Neuronal stem cell (in vitro differentiated cells): Measurements from ENCODE around the gene PPP6R3.

Experiments used
- DNase-seq: peaks from one replicate; pipeline ENCODE4 v3.0.0-alpha.2; 2013; ENCODE audit warnings: low spot score
- H2AFZ ChIP-seq: one replicate; pipeline ENCODE4 v1.6.1; 2013; ENCODE audit warnings: mild to moderate bottlenecking, low read length, inconsistent platforms
- H2AK5ac ChIP-seq: 2 replicates; pipeline ENCODE4 v1.6.1; 2013; ENCODE audit warnings: low read depth, mild to moderate bottlenecking, inconsistent platforms, low read length, moderate library complexity, mixed read lengths
- H2BK120ac ChIP-seq: 2 replicates; pipeline ENCODE4 v1.6.1; 2013; ENCODE audit warnings: low read depth, mild to moderate bottlenecking, inconsistent platforms, low read length, moderate library complexity, mixed read lengths
- H2BK12ac ChIP-seq: one replicate; pipeline ENCODE4 v1.6.1; 2013; ENCODE audit warnings: low read length, inconsistent platforms
- H2BK15ac ChIP-seq: 2 replicates; pipeline ENCODE4 v1.6.1; 2013; ENCODE audit warnings: mild to moderate bottlenecking, low read length, inconsistent platforms, mixed read lengths
- H2BK5ac ChIP-seq: one replicate; pipeline ENCODE4 v1.6.1; 2013; ENCODE audit warnings: inconsistent platforms, mild to moderate bottlenecking, low read length, moderate library complexity
- H3K14ac ChIP-seq: one replicate; pipeline ENCODE4 v1.6.1; 2013; ENCODE audit warnings: low read length, inconsistent platforms
- H3K18ac ChIP-seq: 2 replicates; pipeline ENCODE4 v1.6.1; 2013; ENCODE audit warnings: low read length, inconsistent platforms
- H3K23ac ChIP-seq: 2 replicates; pipeline ENCODE4 v1.6.1; 2013; ENCODE audit warnings: low read depth, mild to moderate bottlenecking, mixed read lengths, low read length, inconsistent platforms; ENCODE audit not compliant: poor library complexity
- H3K27ac ChIP-seq: replicated peaks from 3 replicates; pipeline ENCODE4 v1.5.1; 2013; ENCODE audit warnings: low read length, inconsistent platforms
- H3K27me3 ChIP-seq, 3 experiments: 2 replicates each; pipeline ENCODE4 v1.6.1; 2013; ENCODE audit warnings: low read length in 3 of 3, mild to moderate bottlenecking in 2 of 3, inconsistent platforms in 1 of 3, low read depth in 1 of 3, mixed read lengths in 1 of 3, moderate library complexity in 1 of 3; ENCODE audit not compliant: control insufficient read depth in 3 of 3, insufficient read depth in 3 of 3
- H3K36me3 ChIP-seq, 2 donors: replicated peaks in 1 of 2; 2 replicates each; pipeline ENCODE4 v1.6.1; 2013; ENCODE audit warnings: low read length in 2 of 2; ENCODE audit not compliant: control insufficient read depth in 2 of 2, insufficient read depth in 2 of 2
- H3K4ac ChIP-seq: 2 replicates; pipeline ENCODE4 v1.6.1; 2013; ENCODE audit warnings: inconsistent platforms, mild to moderate bottlenecking, low read length, moderate library complexity
- H3K4me1 ChIP-seq, 2 donors: 1 replicate in 1 of 2; 2 replicates in 1 of 2; pipeline ENCODE4 v1.6.1; 2013; ENCODE audit warnings: low read length in 2 of 2, low read depth in 1 of 2; ENCODE audit not compliant: control insufficient read depth in 2 of 2, insufficient read depth in 1 of 2
- H3K4me2 ChIP-seq: one replicate; pipeline ENCODE4 v1.6.1; 2013; ENCODE audit warnings: mild to moderate bottlenecking, low read length, inconsistent platforms; ENCODE audit not compliant: insufficient read depth, poor library complexity, severe bottlenecking
- H3K4me3 ChIP-seq, 2 donors: 2 replicates each; pipeline ENCODE4 v1.5.1; 2013; ENCODE audit warnings: low read length in 2 of 2, mild to moderate bottlenecking in 2 of 2, inconsistent platforms in 1 of 2, moderate library complexity in 1 of 2
- H3K79me1 ChIP-seq: one replicate; pipeline ENCODE4 v1.6.1; 2013; ENCODE audit warnings: low read depth, mild to moderate bottlenecking, inconsistent platforms, low read length, moderate library complexity
- H3K9ac ChIP-seq: one replicate; pipeline ENCODE4 v1.6.1; 2013; ENCODE audit warnings: mild to moderate bottlenecking, low read depth, low read length, inconsistent platforms; ENCODE audit not compliant: poor library complexity
- H3K9me3 ChIP-seq, 2 donors: replicated peaks in 1 of 2; 2 replicates each; pipeline versions ENCODE3 to v1.6.1; 2013; ENCODE audit warnings: low read length in 2 of 2, mild to moderate bottlenecking in 2 of 2, inconsistent platforms in 1 of 2, low read depth in 1 of 2, mixed read lengths in 1 of 2, moderate library complexity in 1 of 2; ENCODE audit not compliant: control insufficient read depth in 2 of 2, insufficient read depth in 1 of 2
- H4K8ac ChIP-seq: one replicate; pipeline ENCODE4 v1.6.1; 2013; ENCODE audit warnings: low read depth, mild to moderate bottlenecking, inconsistent platforms, low read length, moderate library complexity
- H4K91ac ChIP-seq: one replicate; pipeline ENCODE4 v1.6.1; 2013; ENCODE audit warnings: low read length, low read depth, mild to moderate bottlenecking, inconsistent platforms; ENCODE audit not compliant: poor library complexity
- WGBS, 2 donors: extraction: QIAGEN DNeasy Blood & Tissue Kit; methylation state at CpG; one replicate each; pipeline ENCODE4 v1.1.7; 2013; ENCODE audit warnings: missing lambda C conversion rate in 2 of 2, mixed read lengths in 1 of 2; ENCODE audit not compliant: insufficient read length in 2 of 2, insufficient replicate concordance in 1 of 2; ENCODE audit errors: extremely low coverage in 2 of 2; 5-methylcytosine and 5-hydroxymethylcytosine counted together

The PPP6R3 gene

DNA sequence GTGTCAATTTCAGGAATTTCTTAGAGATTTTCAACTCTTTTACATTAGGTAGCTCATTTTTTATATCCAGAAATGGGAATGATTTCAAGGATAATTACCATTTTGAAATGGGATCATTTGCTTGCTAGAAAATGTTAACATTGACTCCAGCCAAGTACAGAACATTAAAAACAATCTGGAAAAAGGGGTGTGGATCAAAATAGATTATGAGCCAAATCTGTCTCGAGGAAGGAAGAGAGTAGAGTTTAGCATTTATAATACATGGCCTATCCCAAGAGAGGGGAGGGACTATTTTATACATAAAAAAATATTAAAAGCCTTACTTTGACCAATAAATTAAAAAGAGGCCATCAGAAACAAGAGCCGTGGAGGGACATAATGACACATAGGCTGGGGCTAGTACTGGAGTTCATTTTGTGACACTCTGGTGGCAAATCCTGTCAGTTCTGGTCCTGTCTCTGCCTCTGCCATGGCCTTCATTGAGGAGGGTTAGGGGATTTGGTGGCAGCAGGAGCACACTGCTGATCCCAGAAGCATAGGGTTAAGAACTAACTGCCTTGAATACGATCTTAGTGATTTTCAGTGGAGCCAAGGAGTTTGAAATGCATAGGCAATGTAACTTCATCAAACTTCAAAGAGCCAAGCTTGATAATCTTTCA is 20.4 kb downstream of the PPP6R3 start:
- Histone ChIP-seq H2BK5ac (no peak overlapping the region), H3K18ac (no peak overlapping the region), H3K9me3 (peaks cover 14 to 52% of the 10 kb centered on the region in 2 donors), H3K4me1 (no peaks in the 10 kb centered on the region), H3K27me3 (no peaks in the 10 kb centered on the region), H2AK5ac (no peak overlapping the region), H3K36me3 (peaks cover 7 to 54% of the 10 kb centered on the region in 2 donors), H3K27ac (no peak overlapping the region), H2BK12ac (no peak overlapping the region), H3K4me3 (no peak overlapping the region), H3K4ac (no peak overlapping the region), H3K79me1 (peaks cover 9% of the 10 kb centered on the region), H4K91ac (no peak overlapping the region), H3K4me2 (no peak overlapping the region), H2AFZ (no peak overlapping the region), H3K9ac (no peak overlapping the region), H2BK15ac (no peak overlapping the region), H3K23ac (no peak overlapping the region), H4K8ac (no peak overlapping the region), H3K14ac (no peak overlapping the region), H2BK120ac (no peak overlapping the region)
- no CpG with 5 or more reads among the region's 3 CpGs for WGBS, 2 donors
- DNase-seq: no peak

DNA sequence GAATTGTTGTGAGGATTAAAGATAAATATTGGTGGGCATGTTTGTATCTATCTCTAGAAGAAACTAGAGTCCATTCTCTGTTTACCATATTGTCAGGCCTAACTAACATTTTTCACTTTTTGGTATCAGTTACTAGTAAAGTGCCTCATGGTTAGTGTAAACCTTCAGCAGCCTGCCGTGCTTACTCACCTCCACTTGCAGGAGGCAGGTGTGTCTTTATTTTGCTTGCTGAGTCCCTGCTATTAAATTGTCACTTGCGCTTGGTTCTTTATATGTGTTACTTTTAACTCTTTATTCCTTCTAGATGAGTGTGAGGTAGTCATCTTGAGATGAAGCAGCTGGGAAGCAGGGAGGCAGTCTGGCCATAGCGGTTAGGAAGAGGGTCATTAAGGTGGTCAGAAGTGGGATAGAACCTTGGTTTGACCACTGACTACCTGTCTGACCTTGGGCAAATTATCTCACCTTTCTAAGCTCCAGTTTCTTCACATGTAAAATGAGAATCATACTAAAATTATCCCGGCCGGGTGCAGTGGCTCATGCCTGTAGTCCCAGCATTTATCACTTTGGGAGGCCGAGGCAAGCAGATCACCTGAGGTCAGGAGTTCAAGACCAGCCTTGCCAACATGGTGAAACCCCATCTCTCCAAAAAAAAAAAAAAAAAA is 21.2 kb downstream of the PPP6R3 start:
- Histone ChIP-seq H3K14ac (no peak overlapping the region), H3K4me1 (no peaks in the 10 kb centered on the region), H2AK5ac (no peak overlapping the region), H2BK120ac (no peak overlapping the region), H2BK15ac (no peak overlapping the region), H2BK5ac (no peak overlapping the region), H3K9ac (no peak overlapping the region), H3K4me3 (no peak overlapping the region), H3K79me1 (peaks cover 9% of the 10 kb centered on the region), H3K27ac (no peak overlapping the region), H3K4ac (no peak overlapping the region), H4K8ac (no peak overlapping the region), H3K4me2 (no peak overlapping the region), H2AFZ (no peak overlapping the region), H2BK12ac (no peak overlapping the region), H3K36me3 (peaks cover 7 to 51% of the 10 kb centered on the region in 2 donors), H3K27me3 (no peaks in the 10 kb centered on the region), H3K9me3 (peaks cover 14 to 51% of the 10 kb centered on the region in 2 donors), H3K23ac (no peak overlapping the region), H3K18ac (no peak overlapping the region), H4K91ac (no peak overlapping the region)
- DNase-seq: no peak
- no CpG with 5 or more reads among the region's 6 CpGs for WGBS, 2 donors

DNA sequence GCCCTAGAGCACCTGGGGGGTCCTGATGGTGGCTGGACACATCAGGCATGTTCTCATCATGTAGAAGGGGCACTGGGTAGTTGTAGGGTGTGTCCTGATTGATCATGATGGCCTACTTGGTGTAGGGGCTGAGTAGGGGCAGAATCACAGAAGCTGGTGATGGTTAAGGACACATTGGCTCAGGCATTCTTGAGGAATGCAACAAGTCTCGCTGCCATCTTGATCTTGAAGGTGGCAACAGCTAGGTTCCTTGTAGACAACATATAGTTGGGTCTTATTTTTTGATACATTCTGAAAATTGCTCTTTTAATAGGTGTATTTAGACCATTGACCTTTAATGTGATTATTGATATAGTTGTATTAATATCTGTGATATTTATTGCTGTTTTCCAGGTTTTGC is 28.1 kb downstream of the PPP6R3 start:
- Histone ChIP-seq H2BK5ac (no peak overlapping the region), H2BK15ac (no peak overlapping the region), H3K27me3 (no peaks in the 10 kb centered on the region), H3K27ac (no peak overlapping the region), H2BK12ac (no peak overlapping the region), H3K9ac (no peak overlapping the region), H3K4me1 (no peaks in the 10 kb centered on the region), H3K36me3 (peaks cover 0 to 24% of the 10 kb centered on the region in 2 donors), H3K9me3 (peaks cover 5 to 18% of the 10 kb centered on the region in 2 donors), H3K23ac (no peak overlapping the region), H2AFZ (no peak overlapping the region), H3K79me1 (peaks cover 8% of the 10 kb centered on the region), H2BK120ac (no peak overlapping the region), H4K91ac (no peak overlapping the region), H3K4me2 (no peak overlapping the region), H3K18ac (no peak overlapping the region), H4K8ac (no peak overlapping the region), H3K14ac (no peak overlapping the region), H3K4me3 (no peak overlapping the region), H2AK5ac (no peak overlapping the region), H3K4ac (no peak overlapping the region)
- no CpG with 5 or more reads among the region's 1 CpG for WGBS, 2 donors
- no peak for DNase-seq

DNA sequence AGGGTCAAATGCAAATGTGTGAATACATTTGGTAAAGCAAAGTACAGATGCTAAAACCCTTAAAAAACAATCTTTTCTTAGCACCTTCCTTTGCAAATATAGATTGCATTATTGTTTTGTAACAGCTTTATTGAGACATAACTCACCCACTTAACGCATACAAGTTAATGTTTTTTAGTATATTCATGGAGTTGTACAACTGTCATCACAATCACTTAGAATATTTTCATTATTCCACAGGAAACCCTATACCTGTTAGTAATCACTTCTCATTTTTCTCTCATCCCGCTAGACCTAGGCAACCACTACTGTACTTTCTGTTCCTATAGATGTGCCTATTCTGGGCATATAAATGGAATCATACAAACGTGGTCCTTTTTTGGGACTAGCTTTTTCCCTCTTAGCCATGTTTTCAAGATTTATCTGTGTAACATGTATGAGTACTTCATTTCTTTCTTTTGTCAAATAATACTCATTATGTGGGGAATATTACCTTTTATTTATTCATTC is 34.7 kb downstream of the PPP6R3 start:
- no CpG with 5 or more reads among the region's 3 CpGs for WGBS, 2 donors

More for the DNA sequence above, 34.7 kb downstream of the PPP6R3 start:
- Histone ChIP-seq H4K8ac (no peak overlapping the region), H3K36me3 (peaks cover 0 to 9% of the 10 kb centered on the region in 2 donors), H3K4me3 (no peak overlapping the region), H2BK15ac (no peak overlapping the region), H3K4ac (no peak overlapping the region), H3K9ac (no peak overlapping the region), H4K91ac (no peak overlapping the region), H3K18ac (no peak overlapping the region), H2BK12ac (no peak overlapping the region), H3K27me3 (no peaks in the 10 kb centered on the region), H2AFZ (no peak overlapping the region), H3K4me2 (no peak overlapping the region), H3K79me1 (peaks cover 14% of the 10 kb centered on the region), H3K4me1 (peaks cover 0 to 4% of the 10 kb centered on the region in 2 donors), H3K27ac (no peak overlapping the region), H3K14ac (no peak overlapping the region), H2BK120ac (no peak overlapping the region), H2AK5ac (no peak overlapping the region), H3K9me3 (no peaks in the 10 kb centered on the region), H3K23ac (no peak overlapping the region), H2BK5ac (no peak overlapping the region)
- DNase-seq: no peak
